HG03520 (cell line): ENCODE results near the gene SLC39A11.
"Not testable (repeated sequence)": the region's sequence is repeated elsewhere in the genome, so short reads cannot be mapped to it uniquely, and the experiment has no call there.

Experiments used
- ATAC-seq: cut with Tn5 transposase; IDR thresholded peaks from one replicate; pipeline ENCODE4 v1.9.1; 2021; ENCODE audit warnings: mild to moderate bottlenecking, moderate library complexity; ENCODE audit not compliant: unreplicated experiment

SLC39A11 gene

GRCh38 chr17:72846399-72846798 is 246.1 kb downstream of the SLC39A11 start:
- ATAC-seq: no peak

GRCh38 chr17:72843591-72843990 is 248.9 kb downstream of the SLC39A11 start:
- ATAC-seq: no peak

- no peak for ATAC-seq
These were observed 252.5 kb downstream of the SLC39A11 start for GRCh38 chr17:72840019-72840418.

GRCh38 chr17:72839131-72839725 is 253.3 kb downstream of the SLC39A11 start:
- no peak for ATAC-seq

- ATAC-seq: no peak
These were observed 253.9 kb downstream of the SLC39A11 start for GRCh38 chr17:72838581-72838980.

- no peak for ATAC-seq
These were observed 254.4 kb downstream of the SLC39A11 start for GRCh38 chr17:72838068-72838467.

- no peak for ATAC-seq
These were observed 255.2 kb downstream of the SLC39A11 start for GRCh38 chr17:72837335-72837734.

- no peak for ATAC-seq
These were observed 259.2 kb downstream of the SLC39A11 start for GRCh38 chr17:72833128-72833765.

- ATAC-seq: no peak
These were observed 260.2 kb downstream of the SLC39A11 start for GRCh38 chr17:72832306-72832705.

GRCh38 chr17:72829883-72830282 is 262.6 kb downstream of the SLC39A11 start:
- no peak for ATAC-seq

- ATAC-seq: no peak
These were observed 265.9 kb downstream of the SLC39A11 start for GRCh38 chr17:72826602-72827001.

- not testable (repeated sequence) for ATAC-seq
These were observed 266.4 kb downstream of the SLC39A11 start for GRCh38 chr17:72826059-72826458.

GRCh38 chr17:72825218-72825617 is 267.3 kb downstream of the SLC39A11 start:
- no peak for ATAC-seq

GRCh38 chr17:72824267-72824666 is 268.2 kb downstream of the SLC39A11 start:
- ATAC-seq: not testable (repeated sequence)

GRCh38 chr17:72822358-72823023 is 270.0 kb downstream of the SLC39A11 start:
- ATAC-seq: no peak

- no peak for ATAC-seq
These were observed 276.1 kb downstream of the SLC39A11 start for GRCh38 chr17:72816406-72816805.

- no peak for ATAC-seq
These were observed 279.0 kb downstream of the SLC39A11 start for GRCh38 chr17:72813481-72813880.

- no peak for ATAC-seq
These were observed 279.7 kb downstream of the SLC39A11 start for GRCh38 chr17:72812823-72813222.

GRCh38 chr17:72811976-72812687 is 280.4 kb downstream of the SLC39A11 start:
- ATAC-seq: no peak

GRCh38 chr17:72810991-72811508 is 281.4 kb downstream of the SLC39A11 start:
- no peak for ATAC-seq

- no peak for ATAC-seq
These were observed 286.5 kb downstream of the SLC39A11 start for GRCh38 chr17:72806011-72806410.
